Gastrocnemius medialis (tissue), 4 donors: ENCODE data around the gene LRP4. TPM values are rescaled to one million over a fixed set of nuclear protein-coding genes. Genes with fewer than 3 reads are reported as not detected.
A peak's percentile ranks its signal among the peaks of the same experiment; 100 is the strongest.

Experiments used
- ATAC-seq, 2 donors: fragments of 150-250 bp; one replicate each; pipeline ENCODE4 v1.9.1; 2016
- DNase-seq, 2 donors: peaks; one replicate each; pipeline ENCODE4 v3.0.0-alpha.2; 2019
- H3K27ac ChIP-seq, 4 donors: fragments of 200-600 bp; sonication (generic); 1 replicate in 1 of 4; 2 replicates in 3 of 4; pipeline ENCODE4 v1.5.1; 2016 to 2018; ENCODE audit warnings: mild to moderate bottlenecking in 2 of 4, moderate library complexity in 1 of 4
- H3K27me3 ChIP-seq, 3 donors: fragments of 200-600 bp; sonication (generic) in 2 of 3; 1 replicate in 1 of 3; 2 replicates in 2 of 3; pipeline versions ENCODE4 v1.5.1 to v1.6.0; 2016 to 2019; ENCODE audit warnings: mild to moderate bottlenecking in 1 of 3, moderate library complexity in 1 of 3
- H3K36me3 ChIP-seq, 2 donors: fragments of 200-600 bp; sonication (generic) in 1 of 2; one replicate each; pipeline ENCODE4 v1.5.1; 2017 to 2018
- H3K4me1 ChIP-seq, 2 donors: fragments of 200-600 bp; sonication (generic) in 1 of 2; one replicate each; pipeline ENCODE4 v1.5.1; 2016 to 2017; ENCODE audit warnings: mild to moderate bottlenecking in 2 of 2
- H3K4me3 ChIP-seq, 4 donors: fragments of 200-600 bp; sonication (generic) in 3 of 4; 1 replicate in 1 of 4; 2 replicates in 3 of 4; pipeline ENCODE4 v1.5.1; 2016 to 2019; ENCODE audit warnings: mild to moderate bottlenecking in 2 of 4
- H3K9me3 ChIP-seq, 3 donors: fragments of 200-600 bp; sonication (generic) in 2 of 3; 1 replicate in 1 of 3; 2 replicates in 2 of 3; pipeline ENCODE4 v1.5.1; 2016 to 2019
- CTCF ChIP-seq, 5 experiments: fragments of 450-650 bp in 3 of 5; fragments of 200-600 bp in 2 of 5; sonication (generic) in 2 of 5; IDR thresholded peaks in 4 of 5; conservative IDR thresholded peaks in 1 of 5; 1 replicate in 4 of 5; 2 replicates in 1 of 5; pipeline ENCODE4 v1.5.1; 2016 to 2019; ENCODE audit warnings: antibody characterized with exemption in 5 of 5, mild to moderate bottlenecking in 3 of 5, moderate library complexity in 3 of 5
- POLR2A ChIP-seq, 2 donors: fragments of 450-650 bp; IDR thresholded peaks; one replicate each; pipeline ENCODE4 v1.6.1; 2017; ENCODE audit warnings: antibody characterized with exemption in 2 of 2, mild to moderate bottlenecking in 2 of 2, moderate library complexity in 2 of 2
- in situ Hi-C, 4 donors: fragments of 200-750 bp; cut with MboI; loops; one replicate each; pipeline versions ENCODE4 v1.15.0 to v1.8.0; 2017; ENCODE audit warnings: low sequenced_read_pairs in 4 of 4
- intact Hi-C: fragments of 100-400 bp; cut with DNase I; formaldehyde crosslinking; loops from one replicate; pipeline ENCODE4 v1.15.1; 2023; ENCODE audit warnings: low total_unique reads
- total RNA-seq, 4 donors: library from RNA; depleted of rRNA; stranded (reverse); fragments of >200 nt; gene quantifications; one replicate each; pipeline versions ENCODE4 v1.1.0 to v1.2.3, GENCODE V29; 2016

Gene LRP4
- total RNA-seq, 4 donors from 2014 or later = 3.9 to 19.0 (median 6.2) TPM

- ATAC-seq (no peak), DNase-seq (no peak)
- in situ Hi-C loops = no loop called here
- intact Hi-C loops = loop anchor here (10.0 kb wide), 1 partner anchor 326 kb away; the partner anchor contains the start of gene ACP2
- TF ChIP-seq POLR2A (IDR thresholded peaks at IDR 0.05) (no peak), CTCF (IDR thresholded peaks at IDR 0.05 in 4 of 5, conservative IDR thresholded peaks at IDR 0.05 in 1 of 5) (no peak)
- Histone ChIP-seq H3K36me3 (no peaks in the 10 kb centered on the region), H3K27ac (peak overlapping the region; percentile 49 to 89 (median 72)), H3K27me3 (no peaks in the 10 kb centered on the region), H3K9me3 (no peaks in the 10 kb centered on the region), H3K4me1 (peaks cover 50 to 51% of the 10 kb centered on the region in 2 donors), H3K4me3 (peak overlapping the region; percentile 3 to 64 (median 36))
Measured at GRCh38 chr11:46918788-46919513, 601 bp upstream of the LRP4 start.

GRCh38 chr11:46917762-46918082 is 628 bp downstream of the LRP4 start:
- H3K4me3 ChIP-seq = peak overlapping the region; percentile 64 to 81 (median 70)
- H3K27ac ChIP-seq = peak overlapping the region; percentile 82 to 90 (median 88)
- DNase-seq (no peak), ATAC-seq (no peak)
- H3K36me3 ChIP-seq = no peaks in the 10 kb centered on the region
- TF ChIP-seq CTCF (IDR thresholded peaks at IDR 0.05 in 4 of 5, conservative IDR thresholded peaks at IDR 0.05 in 1 of 5) = no peak
- TF ChIP-seq POLR2A (IDR thresholded peaks at IDR 0.05) = no peak
- no peaks in the 10 kb centered on the region for H3K9me3 ChIP-seq
- peaks cover 62% of the 10 kb centered on the region in 2 donors for H3K4me1 ChIP-seq
- intact Hi-C loops (loop anchor here (10.0 kb wide), 1 partner anchor 327 kb away; the partner anchor contains the start of gene ACP2), in situ Hi-C loops (no loop called here)
- no peaks in the 10 kb centered on the region for H3K27me3 ChIP-seq

DNA sequence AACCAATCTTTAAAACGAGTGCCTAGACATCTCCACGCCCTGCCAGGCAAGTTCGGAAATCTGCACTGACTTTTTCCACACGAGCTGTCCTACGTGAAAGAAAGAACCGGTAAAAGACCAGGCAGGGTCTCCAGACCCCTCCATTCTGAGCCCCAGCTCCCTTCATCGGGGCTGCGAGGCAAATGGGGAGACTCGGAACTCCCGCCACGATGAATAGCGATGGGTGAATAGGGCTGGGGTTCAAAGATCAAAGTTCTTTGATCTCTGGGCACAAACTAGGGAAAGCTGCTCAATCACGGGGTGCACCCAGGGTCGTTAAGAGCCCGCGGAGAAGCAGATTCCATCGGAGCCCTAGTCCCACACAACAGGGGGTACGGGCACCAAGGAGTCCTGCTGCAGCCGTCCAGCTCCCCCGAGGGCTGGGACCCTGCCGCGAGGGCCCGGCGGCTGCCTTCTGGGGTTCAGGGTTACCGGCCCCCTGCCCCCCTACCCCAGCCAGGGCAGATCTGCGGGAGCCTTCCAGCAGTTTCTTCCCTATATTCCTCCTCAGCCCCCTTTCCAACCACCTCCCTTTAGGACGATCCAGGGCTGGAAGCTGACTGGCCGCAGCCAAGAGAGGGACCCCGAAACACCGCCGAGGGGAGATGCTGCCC is 1.1 kb downstream of the LRP4 start:
- intact Hi-C loops (loop anchor here (10.0 kb wide), 1 partner anchor 328 kb away; the partner anchor contains the start of gene ACP2), in situ Hi-C loops (no loop called here)
- H3K4me1 ChIP-seq = peaks cover 64 to 66% of the 10 kb centered on the region in 2 donors
- DNase-seq = no peak
- H3K27ac ChIP-seq = peak overlapping the region; percentile 82 to 90 (median 88)
- no peaks in the 10 kb centered on the region for H3K9me3 ChIP-seq
- ATAC-seq = no peak
- H3K27me3 ChIP-seq = no peaks in the 10 kb centered on the region
- H3K36me3 ChIP-seq = no peaks in the 10 kb centered on the region
- no peak for TF ChIP-seq POLR2A (IDR thresholded peaks at IDR 0.05)
- peak overlapping the region; percentile 64 to 81 (median 70) for H3K4me3 ChIP-seq

- intact Hi-C loops = loop anchor here (10.0 kb wide), 1 partner anchor 328 kb away; the partner anchor contains the start of gene ACP2
- TF ChIP-seq CTCF (IDR thresholded peaks at IDR 0.05 in 4 of 5, conservative IDR thresholded peaks at IDR 0.05 in 1 of 5) = no peak
- TF ChIP-seq POLR2A (IDR thresholded peaks at IDR 0.05) = peak; percentile 67 to 82
- Histone ChIP-seq H3K27ac (peak overlapping the region; percentile 82 to 90 (median 88)), H3K4me3 (peak overlapping the region; percentile 64 to 81 (median 70)), H3K36me3 (no peaks in the 10 kb centered on the region), H3K4me1 (peaks cover 64 to 66% of the 10 kb centered on the region in 2 donors), H3K27me3 (no peaks in the 10 kb centered on the region), H3K9me3 (no peaks in the 10 kb centered on the region)
- peak; percentile 28 to 57 for ATAC-seq
- peak; percentile 45 to 72 for DNase-seq
- in situ Hi-C loops = no loop called here
Measured at GRCh38 chr11:46916286-46917108, 1.9 kb downstream of the LRP4 start.
